A204.1 (cell line): ENCODE data around the gene MBD2.

ENCODE experiments used
- FAIRE-seq: peaks from 2 replicates; lab custom pipeline; 2012; peaks lifted over from hg19 to GRCh38; lab: Jason Lieb, UNC

MBD2 gene

DNA sequence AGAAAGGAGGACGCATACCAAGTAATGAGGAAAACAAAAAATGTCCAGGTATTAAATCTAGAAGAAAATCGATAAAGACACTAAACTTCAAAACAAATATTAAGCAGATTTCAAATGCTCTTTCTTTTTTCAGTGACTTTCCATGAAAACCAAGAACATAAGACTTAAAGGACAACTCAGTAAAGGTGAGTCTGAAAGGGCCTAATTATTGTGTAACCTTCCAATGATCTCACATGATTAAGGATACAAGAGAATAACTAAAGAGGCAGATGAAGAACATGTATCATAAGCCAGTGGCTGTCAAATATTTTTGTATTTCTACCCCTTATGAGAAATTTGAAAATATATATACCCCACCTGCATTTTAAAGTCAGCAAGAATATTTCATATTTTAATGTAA, 30.7 kb downstream of the MBD2 start:
- no peak for FAIRE-seq

GRCh38 chr18:54192900-54193299, 31.6 kb downstream of the MBD2 start:
- FAIRE-seq = no peak

- FAIRE-seq = no peak
Observed at GRCh38 chr18:54192415-54192814, 32.1 kb downstream of the MBD2 start.

GRCh38 chr18:54191352-54191751, 33.1 kb downstream of the MBD2 start:
- FAIRE-seq = no peak

DNA sequence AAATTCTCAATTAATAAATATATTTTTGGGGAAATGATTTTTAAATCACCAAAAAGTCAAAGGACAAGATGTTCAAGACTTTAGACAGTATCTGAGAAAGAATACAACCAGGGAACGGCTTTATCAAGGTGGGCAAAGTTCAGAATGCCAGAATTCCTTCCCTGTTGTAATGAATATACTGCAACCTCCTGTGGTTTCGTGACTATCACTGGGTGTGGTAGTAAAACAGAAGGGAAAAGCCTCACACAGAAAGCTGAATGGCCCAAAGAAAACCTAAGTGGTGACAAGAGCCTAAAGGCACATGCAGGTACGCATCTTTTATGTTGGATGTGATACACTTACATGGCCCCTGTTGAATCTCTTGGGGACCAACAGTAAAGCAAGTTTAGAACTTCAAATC, 37.1 kb downstream of the MBD2 start:
- FAIRE-seq = no peak

DNA sequence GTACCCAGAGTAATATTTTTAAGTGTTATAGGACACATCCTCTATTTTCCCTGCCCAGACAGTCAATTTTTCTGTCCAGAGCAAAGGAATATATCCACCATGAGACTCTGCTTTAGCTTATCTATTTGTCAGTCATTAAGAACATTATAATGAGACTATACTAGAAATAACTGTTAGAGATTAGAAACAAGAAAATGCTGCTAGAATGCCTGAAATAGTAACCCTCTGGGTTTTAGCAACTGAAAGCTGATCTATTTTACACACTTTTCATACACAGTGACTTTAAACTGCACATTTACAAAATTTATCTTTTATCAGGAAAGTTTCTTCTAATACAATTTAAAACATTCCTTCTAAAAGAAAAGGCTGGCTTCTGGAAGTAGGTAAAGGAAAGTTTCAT, 39.6 kb downstream of the MBD2 start:
- no peak for FAIRE-seq

DNA sequence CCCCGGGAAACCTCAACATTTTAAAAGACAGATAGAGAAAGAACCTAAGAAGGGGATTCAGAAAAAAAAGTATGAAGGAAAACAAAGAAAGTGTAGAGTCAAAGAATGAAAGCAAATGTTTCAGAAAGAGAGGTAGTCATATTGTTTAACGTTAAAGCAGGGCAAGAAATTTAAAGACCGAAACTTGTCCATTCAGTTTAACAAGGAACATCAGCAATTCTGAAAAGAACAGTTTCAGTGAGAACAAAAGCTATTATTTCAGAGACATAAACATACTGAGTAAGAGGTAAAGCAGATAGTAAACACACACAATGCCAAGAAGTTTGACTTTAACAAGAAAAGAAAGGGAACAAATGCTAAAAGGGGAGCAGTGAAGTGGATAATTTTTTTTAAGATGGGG, 41.1 kb downstream of the MBD2 start:
- FAIRE-seq = no peak

DNA sequence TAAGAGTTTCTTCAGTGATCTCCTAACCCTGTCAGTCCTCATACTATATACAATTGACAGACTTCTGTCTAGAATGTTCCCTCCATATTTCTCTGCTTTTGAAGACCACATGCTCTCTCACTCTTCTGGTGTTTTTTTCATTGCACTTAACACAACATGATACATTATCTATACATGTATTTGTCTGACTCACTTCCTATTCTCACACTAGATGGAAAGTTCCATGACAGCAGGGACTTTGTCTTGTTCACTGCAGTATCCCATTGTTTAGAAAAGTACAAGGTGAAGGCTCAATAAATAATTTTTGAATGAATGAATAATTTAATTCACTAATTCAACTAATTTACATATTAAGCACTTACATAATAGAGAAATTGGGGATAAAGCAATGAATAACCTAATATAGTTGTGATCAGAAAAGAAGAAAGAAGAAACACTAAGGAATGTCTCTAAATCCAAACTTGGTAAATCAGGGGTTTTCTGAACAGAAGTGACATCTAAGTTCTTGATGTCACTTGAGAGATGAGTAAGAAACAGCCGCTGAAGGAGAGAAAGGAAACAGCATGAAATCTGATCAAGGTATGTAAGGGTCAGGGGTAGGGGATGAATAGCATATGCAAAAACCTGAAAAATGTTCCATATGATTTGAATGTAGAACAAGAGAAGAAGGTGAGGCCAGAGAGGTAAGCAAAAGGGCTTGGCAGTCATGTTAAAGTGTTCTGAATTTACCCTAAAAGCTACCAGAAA, 42.4 kb downstream of the MBD2 start:
- FAIRE-seq = no peak

- no peak for FAIRE-seq
Observed at GRCh38 chr18:54173980-54174630, 50.4 kb downstream of the MBD2 start.

- no peak for FAIRE-seq
Observed at GRCh38 chr18:54173250-54173649, 51.2 kb downstream of the MBD2 start.

DNA sequence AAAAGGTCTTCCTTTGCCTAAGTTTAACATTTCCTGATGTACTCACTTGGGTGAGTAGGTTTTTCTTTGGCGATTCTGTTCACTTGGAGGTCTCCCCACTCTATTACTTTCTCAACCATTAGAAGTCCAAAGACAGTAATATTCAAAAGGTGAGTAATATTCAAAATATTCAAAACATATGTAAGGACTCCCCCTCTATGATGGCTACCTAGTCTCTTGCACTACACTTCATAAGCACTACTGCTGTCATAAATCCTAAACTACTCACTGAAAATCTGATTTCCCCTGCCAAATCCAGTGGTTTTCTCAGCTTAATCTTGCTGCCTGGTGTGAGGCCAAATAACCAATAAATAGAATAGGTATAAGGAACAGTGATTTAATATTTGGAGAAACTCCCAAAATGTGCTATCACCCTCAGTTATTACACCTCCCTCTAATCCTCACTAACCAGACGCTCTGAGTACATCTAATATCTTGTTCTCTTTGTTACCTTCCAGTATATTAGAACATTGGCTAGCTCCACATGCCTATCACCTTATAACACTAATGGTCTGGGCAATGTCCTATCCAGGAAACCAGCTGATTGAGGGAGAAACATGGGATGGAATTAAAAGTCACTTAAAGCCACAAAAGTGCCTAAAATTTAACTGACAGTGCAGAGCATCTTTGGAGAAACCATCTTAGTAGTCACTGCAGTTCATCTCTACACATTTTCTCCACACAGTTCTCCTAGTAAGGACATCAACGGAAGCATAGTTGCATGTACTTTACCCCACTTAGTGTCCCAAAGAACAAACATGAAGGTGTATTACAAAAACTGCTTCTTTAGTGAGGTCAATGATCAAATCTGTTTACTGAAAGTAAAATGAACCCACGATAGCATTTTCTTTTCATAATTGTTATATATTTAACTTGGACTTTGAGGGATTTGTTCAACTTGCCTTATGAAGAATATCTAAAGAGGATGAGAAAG, 54.8 kb downstream of the MBD2 start:
- FAIRE-seq = no peak

GRCh38 chr18:54165450-54165849, 59.0 kb downstream of the MBD2 start:
- FAIRE-seq = no peak

DNA sequence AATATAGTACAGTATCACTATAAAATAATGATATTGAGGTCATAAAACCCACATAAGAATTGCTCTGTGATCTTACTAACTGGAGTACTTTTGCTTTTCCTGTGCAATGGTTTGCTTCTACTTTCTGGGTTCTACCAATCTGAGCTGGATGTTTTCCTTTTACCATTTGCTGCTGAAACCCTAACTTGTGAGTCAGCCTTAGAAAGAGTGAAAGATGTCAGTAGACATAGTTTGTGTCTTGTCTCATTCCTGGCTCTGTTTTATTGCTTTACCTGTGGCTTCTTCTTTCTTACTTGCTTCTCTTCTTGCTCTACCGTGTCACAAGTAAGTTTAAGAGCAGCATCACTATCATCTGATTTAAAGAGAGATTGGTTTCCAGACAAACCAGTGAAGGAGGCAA, 61.0 kb downstream of the MBD2 start:
- FAIRE-seq = no peak

DNA sequence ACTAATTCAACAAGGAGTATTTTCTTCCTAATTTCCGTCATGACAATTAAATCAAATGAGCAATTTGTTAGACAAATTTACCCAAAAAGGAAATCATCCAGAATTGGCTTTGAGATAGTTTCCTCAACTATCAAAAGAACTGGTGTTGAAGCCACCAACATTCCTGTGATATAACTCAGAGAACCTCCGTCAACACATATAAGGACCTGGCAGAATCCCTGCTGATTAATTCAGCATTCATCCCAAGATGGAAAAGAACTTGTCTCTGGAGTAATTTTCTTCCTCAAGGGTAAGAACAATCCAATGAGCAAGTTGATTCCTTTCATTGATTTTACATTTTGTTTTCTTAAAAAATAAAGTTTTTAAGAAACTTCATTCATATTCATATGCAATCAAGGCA, 62.0 kb downstream of the MBD2 start:
- FAIRE-seq = no peak

- no peak for FAIRE-seq
Observed at GRCh38 chr18:54161267-54161666, 63.2 kb downstream of the MBD2 start.

GRCh38 chr18:54159906-54160305, 64.6 kb downstream of the MBD2 start:
- FAIRE-seq = no peak

GRCh38 chr18:54157646-54158385, 66.7 kb downstream of the MBD2 start:
- FAIRE-seq = no peak

DNA sequence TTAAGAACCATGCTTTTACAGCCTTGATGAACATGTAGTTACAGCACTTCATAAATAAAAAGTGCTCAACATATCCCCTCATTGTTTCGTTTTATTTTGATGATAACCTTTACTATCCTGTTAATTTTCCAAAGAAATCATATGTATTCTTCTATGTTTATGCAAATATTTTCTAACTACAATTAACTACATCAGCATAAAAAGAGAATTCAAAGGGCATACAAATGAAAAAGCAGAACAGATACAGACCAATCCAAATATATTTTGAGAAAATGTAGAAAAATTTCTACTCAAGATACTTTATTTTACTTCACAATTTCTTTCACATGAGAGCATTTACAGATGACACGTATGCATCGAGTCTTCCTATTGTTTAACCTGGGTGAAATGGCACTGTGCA, 69.1 kb downstream of the MBD2 start:
- FAIRE-seq = no peak

DNA sequence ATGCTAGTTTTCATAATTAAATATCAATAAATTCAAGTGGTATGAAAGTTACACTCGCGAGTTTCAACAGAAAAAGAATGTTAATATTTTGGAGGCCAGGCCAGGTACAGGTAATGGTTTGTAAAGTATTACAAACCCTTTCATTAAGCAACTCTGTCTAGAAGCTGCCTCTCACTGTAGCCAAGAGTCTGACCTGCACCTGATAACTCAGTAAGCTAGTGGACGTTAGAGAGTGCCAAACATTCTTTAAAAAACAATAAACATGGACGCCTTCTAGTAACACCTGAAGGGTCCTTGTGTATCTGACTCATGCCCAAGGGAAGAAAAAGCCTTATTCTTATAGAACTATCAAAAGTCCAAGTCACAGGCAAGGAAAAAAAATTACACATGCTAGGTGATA, 70.2 kb downstream of the MBD2 start:
- no peak for FAIRE-seq

GRCh38 chr18:54151376-54151775, 73.1 kb downstream of the MBD2 start:
- no peak for FAIRE-seq

- FAIRE-seq = no peak
Observed at GRCh38 chr18:54150226-54150625, 74.2 kb downstream of the MBD2 start.

- no peak for FAIRE-seq
Observed at GRCh38 chr18:54149078-54149697, 75.3 kb downstream of the MBD2 start.
